Mesothelial cell of epicardium (in vitro differentiated cells): ENCODE results near the gene GLI1. TPM values are rescaled to one million over a fixed set of nuclear protein-coding genes. Genes with fewer than 3 reads are reported as not detected.

Experiments
- DNase-seq, 2 experiments: peaks; one replicate each; pipeline ENCODE4 v3.0.0; 2021; ENCODE audit warnings: low spot score in 2 of 2; ENCODE audit not compliant: unreplicated experiment in 2 of 2
- H3K27ac Mint-ChIP-seq: 2 replicates; pipeline ENCODE4 v1.8.0; 2021; ENCODE audit warnings: mixed read lengths
- H3K27me3 Mint-ChIP-seq: 2 replicates; pipeline ENCODE4 v1.8.0; 2021; ENCODE audit warnings: low read depth, mixed read lengths
- H3K36me3 Mint-ChIP-seq: 2 replicates; pipeline ENCODE4 v1.8.0; 2021; ENCODE audit warnings: mixed read lengths
- H3K4me1 Mint-ChIP-seq: 2 replicates; pipeline ENCODE4 v1.8.0; 2021; ENCODE audit warnings: mixed read lengths
- H3K4me3 Mint-ChIP-seq: 2 replicates; pipeline ENCODE4 v1.8.0; 2021; ENCODE audit warnings: mild to moderate bottlenecking, moderate library complexity, mixed read lengths
- H3K9me3 Mint-ChIP-seq: 2 replicates; pipeline ENCODE4 v1.8.0; 2021; ENCODE audit warnings: mixed read lengths
- total RNA-seq: library from RNA; stranded (reverse); gene quantifications from 3 replicates; pipeline ENCODE4 v1.2.1, GENCODE V29; 2021
- TF ChIP-seq, protein P1 (sequence below): fragments of 200-600 bp; sonication (generic); IDR thresholded peaks from one replicate; pipeline ENCODE4 v1.5.0; 2021; ENCODE audit warnings: antibody characterized with exemption; ENCODE audit not compliant: unreplicated experiment

Gene GLI1
- total RNA-seq, 1 donor from 2014 or later = 10.1 TPM

DNA sequence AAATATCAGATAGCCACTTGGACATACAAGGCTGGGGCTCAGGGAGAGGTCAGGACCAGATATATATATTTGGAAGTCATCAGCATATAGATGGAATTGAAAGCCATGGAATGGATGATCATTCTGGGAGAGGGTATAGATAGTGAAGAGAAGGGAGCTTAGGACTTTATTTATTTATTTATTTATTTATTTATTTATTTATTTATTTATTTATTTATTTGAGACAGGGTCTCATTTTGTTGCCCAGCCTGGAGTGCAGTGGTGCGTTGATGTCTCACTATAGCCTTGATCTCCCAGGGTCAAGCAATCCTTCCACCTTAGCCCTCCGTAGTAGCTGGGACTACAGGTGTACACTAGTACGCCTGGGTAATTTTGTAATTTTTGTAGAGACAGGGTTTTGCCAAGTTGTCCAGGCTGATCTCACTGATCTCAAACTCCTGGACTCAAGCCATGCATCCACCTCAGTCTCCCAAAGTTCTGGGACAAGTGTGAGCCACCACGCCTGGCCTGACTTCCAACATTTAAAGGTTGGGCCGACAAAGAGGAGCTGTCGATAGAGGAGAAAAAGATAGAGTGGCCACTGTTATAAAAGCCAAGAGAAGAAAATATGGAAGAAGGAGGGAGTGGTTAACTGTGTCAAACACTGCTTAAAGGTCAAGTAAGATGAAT lies 13.2 kb upstream of the GLI1 start:
- Mint-ChIP-seq H3K27ac (no peak overlapping the region), H3K27me3 (no peaks in the 10 kb centered on the region), H3K36me3 (no peaks in the 10 kb centered on the region), H3K9me3 (no peaks in the 10 kb centered on the region), H3K4me3 (no peak overlapping the region), H3K4me1 (no peaks in the 10 kb centered on the region)
- TF ChIP-seq, protein P1, sequence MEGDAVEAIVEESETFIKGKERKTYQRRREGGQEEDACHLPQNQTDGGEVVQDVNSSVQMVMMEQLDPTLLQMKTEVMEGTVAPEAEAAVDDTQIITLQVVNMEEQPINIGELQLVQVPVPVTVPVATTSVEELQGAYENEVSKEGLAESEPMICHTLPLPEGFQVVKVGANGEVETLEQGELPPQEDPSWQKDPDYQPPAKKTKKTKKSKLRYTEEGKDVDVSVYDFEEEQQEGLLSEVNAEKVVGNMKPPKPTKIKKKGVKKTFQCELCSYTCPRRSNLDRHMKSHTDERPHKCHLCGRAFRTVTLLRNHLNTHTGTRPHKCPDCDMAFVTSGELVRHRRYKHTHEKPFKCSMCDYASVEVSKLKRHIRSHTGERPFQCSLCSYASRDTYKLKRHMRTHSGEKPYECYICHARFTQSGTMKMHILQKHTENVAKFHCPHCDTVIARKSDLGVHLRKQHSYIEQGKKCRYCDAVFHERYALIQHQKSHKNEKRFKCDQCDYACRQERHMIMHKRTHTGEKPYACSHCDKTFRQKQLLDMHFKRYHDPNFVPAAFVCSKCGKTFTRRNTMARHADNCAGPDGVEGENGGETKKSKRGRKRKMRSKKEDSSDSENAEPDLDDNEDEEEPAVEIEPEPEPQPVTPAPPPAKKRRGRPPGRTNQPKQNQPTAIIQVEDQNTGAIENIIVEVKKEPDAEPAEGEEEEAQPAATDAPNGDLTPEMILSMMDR = no peak
- DNase-seq = no peak

DNA sequence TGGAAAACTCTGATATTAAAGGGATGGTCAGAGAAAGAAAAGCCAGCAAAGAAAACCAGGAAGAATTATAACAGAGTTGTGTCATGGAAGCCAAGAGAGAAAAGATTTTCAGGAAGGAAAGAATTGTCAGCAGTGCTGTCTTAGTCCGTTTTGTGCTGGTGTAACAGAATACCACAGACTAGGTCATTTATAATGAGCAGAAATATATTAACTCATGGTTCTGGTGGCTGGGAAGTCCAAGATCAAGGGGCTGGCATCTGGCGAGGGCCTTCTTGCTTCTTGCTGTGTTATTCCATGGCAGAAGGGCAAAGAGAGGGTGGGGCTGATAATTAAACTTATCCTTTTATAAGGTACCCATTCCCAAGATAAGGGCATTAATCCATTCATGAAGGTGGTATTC lies 10.9 kb upstream of the GLI1 start:
- Mint-ChIP-seq H3K9me3 (no peaks in the 10 kb centered on the region), H3K27ac (no peak overlapping the region), H3K27me3 (no peaks in the 10 kb centered on the region), H3K36me3 (no peaks in the 10 kb centered on the region), H3K4me3 (no peak overlapping the region), H3K4me1 (peaks cover 6% of the 10 kb centered on the region)
- TF ChIP-seq, protein P1 = no peak
- no peak for DNase-seq

DNA sequence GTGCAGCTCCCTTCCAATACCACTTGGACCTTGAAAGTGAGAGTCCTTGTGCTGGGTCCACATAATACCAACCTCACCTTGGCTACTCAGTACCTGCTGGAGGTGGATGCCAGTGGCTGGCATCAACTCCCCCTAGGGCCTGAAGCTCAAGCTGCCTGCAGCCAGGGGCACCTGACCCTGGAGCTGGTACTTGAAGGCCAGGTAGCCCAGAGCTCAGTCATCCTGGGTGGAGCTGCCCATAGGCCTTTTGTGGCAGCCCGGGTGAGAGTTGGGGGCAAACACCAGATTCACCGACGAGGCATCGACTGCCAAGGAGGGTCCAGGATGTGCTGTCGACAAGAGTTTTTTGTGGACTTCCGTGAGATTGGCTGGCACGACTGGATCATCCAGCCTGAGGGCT lies 10.2 kb upstream of the GLI1 start:
- H3K9me3 Mint-ChIP-seq = no peaks in the 10 kb centered on the region
- DNase-seq = no peak
- H3K27ac Mint-ChIP-seq = no peak overlapping the region
- no peak overlapping the region for H3K4me3 Mint-ChIP-seq
- peaks cover 6% of the 10 kb centered on the region for H3K4me1 Mint-ChIP-seq
- no peaks in the 10 kb centered on the region for H3K36me3 Mint-ChIP-seq
- H3K27me3 Mint-ChIP-seq = no peaks in the 10 kb centered on the region
- TF ChIP-seq, protein P1 = no peak

DNA sequence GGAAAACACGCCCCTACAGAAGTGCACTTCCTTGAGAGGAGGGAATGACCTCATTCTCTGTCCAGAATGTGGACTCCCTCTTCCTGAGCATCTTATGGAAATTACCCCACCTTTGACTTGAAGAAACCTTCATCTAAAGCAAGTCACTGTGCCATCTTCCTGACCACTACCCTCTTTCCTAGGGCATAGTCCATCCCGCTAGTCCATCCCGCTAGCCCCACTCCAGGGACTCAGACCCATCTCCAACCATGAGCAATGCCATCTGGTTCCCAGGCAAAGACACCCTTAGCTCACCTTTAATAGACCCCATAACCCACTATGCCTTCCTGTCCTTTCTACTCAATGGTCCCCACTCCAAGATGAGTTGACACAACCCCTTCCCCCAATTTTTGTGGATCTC lies 9.5 kb upstream of the GLI1 start:
- Mint-ChIP-seq H3K27me3 (peaks cover under 1% of the 10 kb centered on the region), H3K36me3 (no peaks in the 10 kb centered on the region), H3K4me3 (no peak overlapping the region), H3K27ac (no peak overlapping the region), H3K9me3 (no peaks in the 10 kb centered on the region), H3K4me1 (peaks cover 6% of the 10 kb centered on the region)
- no peak for DNase-seq
- TF ChIP-seq, protein P1 = no peak

DNA sequence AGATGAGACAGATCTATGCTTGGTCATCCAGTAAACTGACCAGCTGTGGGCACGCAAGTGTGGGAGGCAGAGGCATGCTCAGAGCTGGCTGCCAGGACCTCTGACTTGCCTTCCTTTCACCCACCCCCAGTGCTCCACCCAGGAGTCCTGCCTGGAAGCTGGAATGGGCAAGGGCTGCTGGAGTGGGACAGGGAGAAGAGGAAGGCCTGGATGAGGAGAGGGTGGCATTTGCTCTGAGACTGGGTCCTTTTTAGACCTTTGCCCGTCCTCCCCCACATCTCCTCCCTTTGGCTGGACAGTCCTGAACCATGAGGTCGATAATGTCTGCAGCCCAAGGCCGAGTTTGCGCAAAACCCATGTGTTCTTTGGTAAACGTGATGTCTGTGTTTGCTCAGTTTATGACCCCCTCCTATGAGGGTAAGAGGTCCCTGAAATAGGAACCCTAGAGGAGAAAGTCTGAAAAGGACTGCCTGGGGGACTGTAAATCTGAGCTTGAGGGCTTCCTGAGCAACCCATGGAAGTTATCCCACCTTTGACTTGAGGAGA lies 8.3 kb upstream of the GLI1 start:
- no peak for DNase-seq

More for the DNA sequence above, 8.3 kb upstream of the GLI1 start:
- Mint-ChIP-seq H3K9me3 (no peaks in the 10 kb centered on the region), H3K27me3 (peaks cover 12% of the 10 kb centered on the region), H3K4me3 (no peak overlapping the region), H3K27ac (no peak overlapping the region), H3K36me3 (no peaks in the 10 kb centered on the region), H3K4me1 (peaks cover 8% of the 10 kb centered on the region)
- TF ChIP-seq, protein P1 = no peak
